Renal pelvis (tissue), 4 donors: ENCODE data around the gene LPCAT3. TPM values are rescaled to one million over a fixed set of nuclear protein-coding genes. Genes with fewer than 3 reads are reported as not detected.
A peak's percentile ranks its signal among the peaks of the same experiment; 100 is the strongest.
"Not testable (repeated sequence)": the region's sequence is repeated elsewhere in the genome, so short reads cannot be mapped to it uniquely, and the experiment has no call there.

Source experiments
- DNase-seq: peaks from one replicate; pipeline ENCODE4 v3.0.0-alpha.2; 2013
- polyA plus RNA-seq, 3 donors: library from polyadenylated mRNA; unstranded; fragments of 120-200 nt; gene quantifications; one replicate each; pipeline ENCODE4 v1.2.1, GENCODE V29; 2013; ENCODE audit not compliant: insufficient read length in 3 of 3

Gene LPCAT3
- polyA plus RNA-seq, 3 donors, result 56.5 to 69.0 (median 66.6) TPM

- no peak for DNase-seq
These were observed 27.6 kb upstream of the LPCAT3 start for GRCh38 chr12:7045913-7046312.

GRCh38 chr12:7042842-7043241 lies 24.6 kb upstream of the LPCAT3 start:
- no peak for DNase-seq

GRCh38 chr12:7039403-7039802 lies 21.1 kb upstream of the LPCAT3 start:
- no peak for DNase-seq

GRCh38 chr12:7038591-7038990 lies 20.3 kb upstream of the LPCAT3 start:
- DNase-seq, result no peak

- not testable (repeated sequence) for DNase-seq
These were observed 19.1 kb upstream of the LPCAT3 start for GRCh38 chr12:7037411-7037810.

- no peak for DNase-seq
These were observed 17.2 kb upstream of the LPCAT3 start for GRCh38 chr12:7035463-7035862.

GRCh38 chr12:7034464-7034863 lies 16.2 kb upstream of the LPCAT3 start:
- DNase-seq, result no peak

GRCh38 chr12:7032990-7033389 lies 14.7 kb upstream of the LPCAT3 start:
- no peak for DNase-seq

- no peak for DNase-seq
These were observed 13.0 kb upstream of the LPCAT3 start for GRCh38 chr12:7031306-7031705.

- no peak for DNase-seq
These were observed 8.6 kb upstream of the LPCAT3 start for GRCh38 chr12:7026854-7027253.

GRCh38 chr12:7023114-7023513 lies 4.8 kb upstream of the LPCAT3 start:
- no peak for DNase-seq

GRCh38 chr12:7021956-7022355 lies 3.7 kb upstream of the LPCAT3 start:
- DNase-seq, result no peak

GRCh38 chr12:7019043-7019569 lies 830 bp upstream of the LPCAT3 start:
- peak; percentile 12 for DNase-seq

- DNase-seq, result peak; percentile 4
These were observed 366 bp downstream of the LPCAT3 start for GRCh38 chr12:7017870-7018349.

GRCh38 chr12:7016958-7017571 lies 1.2 kb downstream of the LPCAT3 start:
- DNase-seq, result no peak

- DNase-seq, result no peak
These were observed 2.5 kb downstream of the LPCAT3 start for GRCh38 chr12:7015555-7016370.

GRCh38 chr12:7013101-7013500 lies 5.2 kb downstream of the LPCAT3 start:
- DNase-seq, result no peak

GRCh38 chr12:7012024-7012607 lies 6.2 kb downstream of the LPCAT3 start:
- DNase-seq, result no peak

GRCh38 chr12:7011398-7011797 lies 6.9 kb downstream of the LPCAT3 start:
- not testable (repeated sequence) for DNase-seq

GRCh38 chr12:7009512-7009911 lies 8.8 kb downstream of the LPCAT3 start:
- DNase-seq, result no peak

GRCh38 chr12:7008864-7009263 lies 9.4 kb downstream of the LPCAT3 start:
- DNase-seq, result no peak

- DNase-seq, result no peak
These were observed 11.6 kb downstream of the LPCAT3 start for GRCh38 chr12:7006639-7007038.

- no peak for DNase-seq
These were observed 13.0 kb downstream of the LPCAT3 start for GRCh38 chr12:7005311-7005710.
